Keratinocyte (primary cell): ENCODE results near the gene NR2C1.

Experiments
- EZH2 ChIP-seq: IDR thresholded peaks from one replicate; pipeline ENCODE4 v1.6.1; 2012; ENCODE audit warnings: inconsistent platforms, mild to moderate bottlenecking, low read length, moderate library complexity
- TF ChIP-seq, protein P1 (sequence below), 3 experiments: IDR thresholded peaks in 1 of 3; conservative IDR thresholded peaks in 1 of 3; optimal IDR thresholded peaks in 1 of 3; 2 replicates in 2 of 3; 3 replicates in 1 of 3; pipeline versions ENCODE3 to v1.5.1; 2011; ENCODE audit warnings: low read length in 3 of 3, mild to moderate bottlenecking in 3 of 3, moderate library complexity in 2 of 3, control low read depth in 1 of 3, inconsistent platforms in 1 of 3; ENCODE audit not compliant: insufficient read depth in 2 of 3; ENCODE audit errors: extremely low read depth in 1 of 3

DNA sequence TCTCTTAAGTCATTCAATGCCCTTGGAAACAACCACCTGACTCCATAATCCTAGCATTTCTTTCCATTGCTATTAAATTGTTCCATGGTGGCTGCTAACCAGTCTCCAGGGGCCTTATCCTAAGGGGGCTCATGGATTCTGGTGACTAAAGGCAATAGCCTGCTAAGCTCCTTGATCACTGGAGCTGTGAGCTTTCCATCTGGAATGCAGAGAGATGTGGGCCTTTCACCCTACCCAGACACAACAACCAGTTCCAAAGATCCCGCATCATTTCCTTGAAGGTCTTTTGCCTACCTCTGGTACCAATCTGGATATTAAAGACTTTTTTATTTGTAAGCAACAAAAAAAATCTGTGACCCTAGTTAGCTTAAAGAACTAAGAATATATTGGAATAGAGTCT lies 102.9 kb downstream of the NR2C1 start:
- no peak for TF ChIP-seq EZH2
- TF ChIP-seq, protein P1, sequence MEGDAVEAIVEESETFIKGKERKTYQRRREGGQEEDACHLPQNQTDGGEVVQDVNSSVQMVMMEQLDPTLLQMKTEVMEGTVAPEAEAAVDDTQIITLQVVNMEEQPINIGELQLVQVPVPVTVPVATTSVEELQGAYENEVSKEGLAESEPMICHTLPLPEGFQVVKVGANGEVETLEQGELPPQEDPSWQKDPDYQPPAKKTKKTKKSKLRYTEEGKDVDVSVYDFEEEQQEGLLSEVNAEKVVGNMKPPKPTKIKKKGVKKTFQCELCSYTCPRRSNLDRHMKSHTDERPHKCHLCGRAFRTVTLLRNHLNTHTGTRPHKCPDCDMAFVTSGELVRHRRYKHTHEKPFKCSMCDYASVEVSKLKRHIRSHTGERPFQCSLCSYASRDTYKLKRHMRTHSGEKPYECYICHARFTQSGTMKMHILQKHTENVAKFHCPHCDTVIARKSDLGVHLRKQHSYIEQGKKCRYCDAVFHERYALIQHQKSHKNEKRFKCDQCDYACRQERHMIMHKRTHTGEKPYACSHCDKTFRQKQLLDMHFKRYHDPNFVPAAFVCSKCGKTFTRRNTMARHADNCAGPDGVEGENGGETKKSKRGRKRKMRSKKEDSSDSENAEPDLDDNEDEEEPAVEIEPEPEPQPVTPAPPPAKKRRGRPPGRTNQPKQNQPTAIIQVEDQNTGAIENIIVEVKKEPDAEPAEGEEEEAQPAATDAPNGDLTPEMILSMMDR (optimal IDR thresholded peaks at IDR 0.05 in 1 of 3, IDR thresholded peaks at IDR 0.05 in 1 of 3, conservative IDR thresholded peaks at IDR 0.05 in 1 of 3; ENCODE audit: extremely low read depth in 1 of 3, insufficient read depth in 2 of 3, low read length in 3 of 3), result no peak
